D721Med (cell line): ENCODE data around the gene SPATA31C1.
"Not testable (repeated sequence)": the region's sequence is repeated elsewhere in the genome, so short reads cannot be mapped to it uniquely, and the experiment has no call there.

Experiments
- DNase-seq: peaks from one replicate; pipeline ENCODE4 v3.0.0; 2011; ENCODE audit warnings: low spot score; ENCODE audit not compliant: insufficient read length
- FAIRE-seq: peaks from 2 replicates; lab custom pipeline; 2011; peaks lifted over from hg19 to GRCh38; lab: Jason Lieb, UNC
- TF ChIP-seq, protein P1 (sequence below): IDR thresholded peaks from 2 replicates; pipeline ENCODE4 v1.5.1; 2012; ENCODE audit warnings: mild to moderate bottlenecking, control low read depth; ENCODE audit not compliant: insufficient read depth; ENCODE audit errors: missing control alignments

The SPATA31C1 gene

DNA sequence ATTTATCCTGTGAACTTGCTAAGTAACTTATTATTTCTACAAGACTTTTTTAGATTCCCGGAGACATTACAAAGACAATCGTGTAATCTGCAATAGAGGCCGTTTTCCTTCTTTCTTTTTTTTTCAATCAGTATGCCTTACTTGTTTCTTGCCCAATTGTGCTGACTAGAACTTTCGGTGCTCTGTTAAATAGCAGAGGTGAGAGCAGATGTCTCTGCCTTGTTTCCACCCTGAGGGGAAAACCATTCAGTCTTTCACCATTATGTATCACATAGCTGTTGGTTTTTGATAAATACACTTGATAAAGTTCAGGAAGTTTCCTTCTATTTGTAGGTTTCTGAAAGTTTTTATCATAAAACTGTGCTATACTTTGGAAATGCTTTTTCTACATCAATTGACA lies 24.8 kb upstream of the SPATA31C1 start:
- TF ChIP-seq, protein P1, sequence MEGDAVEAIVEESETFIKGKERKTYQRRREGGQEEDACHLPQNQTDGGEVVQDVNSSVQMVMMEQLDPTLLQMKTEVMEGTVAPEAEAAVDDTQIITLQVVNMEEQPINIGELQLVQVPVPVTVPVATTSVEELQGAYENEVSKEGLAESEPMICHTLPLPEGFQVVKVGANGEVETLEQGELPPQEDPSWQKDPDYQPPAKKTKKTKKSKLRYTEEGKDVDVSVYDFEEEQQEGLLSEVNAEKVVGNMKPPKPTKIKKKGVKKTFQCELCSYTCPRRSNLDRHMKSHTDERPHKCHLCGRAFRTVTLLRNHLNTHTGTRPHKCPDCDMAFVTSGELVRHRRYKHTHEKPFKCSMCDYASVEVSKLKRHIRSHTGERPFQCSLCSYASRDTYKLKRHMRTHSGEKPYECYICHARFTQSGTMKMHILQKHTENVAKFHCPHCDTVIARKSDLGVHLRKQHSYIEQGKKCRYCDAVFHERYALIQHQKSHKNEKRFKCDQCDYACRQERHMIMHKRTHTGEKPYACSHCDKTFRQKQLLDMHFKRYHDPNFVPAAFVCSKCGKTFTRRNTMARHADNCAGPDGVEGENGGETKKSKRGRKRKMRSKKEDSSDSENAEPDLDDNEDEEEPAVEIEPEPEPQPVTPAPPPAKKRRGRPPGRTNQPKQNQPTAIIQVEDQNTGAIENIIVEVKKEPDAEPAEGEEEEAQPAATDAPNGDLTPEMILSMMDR, result no peak
- FAIRE-seq (no peak), DNase-seq (no peak)

DNA sequence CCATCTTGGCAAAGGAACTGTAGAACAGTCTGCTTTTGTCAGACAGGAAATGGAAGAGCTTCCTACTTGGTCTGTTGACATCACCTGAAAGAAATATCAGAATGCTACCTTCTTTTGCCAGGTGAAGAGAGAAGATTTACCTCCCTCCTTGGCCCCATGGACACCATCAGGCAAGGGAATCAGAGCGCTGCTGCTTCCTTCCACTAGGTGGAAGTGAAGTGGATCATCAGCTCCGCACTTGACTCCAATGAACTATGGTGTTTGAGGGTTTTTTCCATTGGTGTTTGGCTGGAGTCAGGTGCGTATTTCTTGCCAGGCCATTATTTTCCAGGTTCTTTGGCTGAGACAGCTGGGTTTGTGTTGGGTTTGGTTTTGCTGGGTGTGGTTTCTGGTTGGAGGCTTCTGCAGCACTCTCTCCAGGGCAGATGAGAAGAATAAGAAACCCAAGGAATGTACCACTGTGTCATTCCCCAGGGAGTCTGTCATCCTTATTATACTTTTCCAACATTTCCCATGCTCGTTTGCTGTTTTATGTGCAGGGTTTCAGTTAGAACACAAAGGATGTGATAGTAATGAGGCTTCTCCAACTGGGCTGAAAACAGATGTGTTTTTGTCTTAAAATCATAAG lies 22.6 kb upstream of the SPATA31C1 start:
- no peak for FAIRE-seq
- DNase-seq, result no peak
- TF ChIP-seq, protein P1, result no peak

DNA sequence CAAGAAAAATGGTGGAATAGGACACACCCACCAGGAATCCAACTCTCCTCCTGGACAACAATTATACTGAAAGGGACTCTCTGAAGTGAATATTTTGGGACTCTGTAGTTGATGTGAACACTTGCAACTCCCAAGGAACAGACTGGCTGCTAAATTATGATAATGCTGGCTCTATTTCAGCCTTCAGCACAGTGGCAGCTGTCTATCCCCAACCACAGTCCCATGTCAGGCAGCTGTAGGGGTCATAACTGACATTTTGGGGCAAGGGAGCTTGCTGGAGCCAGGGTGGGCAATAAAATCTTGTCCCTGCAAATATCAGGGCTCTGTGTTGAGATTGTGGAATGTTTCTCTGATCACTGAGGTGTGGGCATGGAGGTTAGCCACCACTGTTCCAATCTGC lies 20.9 kb upstream of the SPATA31C1 start:
- TF ChIP-seq, protein P1, result no peak
- DNase-seq (no peak), FAIRE-seq (no peak)

DNA sequence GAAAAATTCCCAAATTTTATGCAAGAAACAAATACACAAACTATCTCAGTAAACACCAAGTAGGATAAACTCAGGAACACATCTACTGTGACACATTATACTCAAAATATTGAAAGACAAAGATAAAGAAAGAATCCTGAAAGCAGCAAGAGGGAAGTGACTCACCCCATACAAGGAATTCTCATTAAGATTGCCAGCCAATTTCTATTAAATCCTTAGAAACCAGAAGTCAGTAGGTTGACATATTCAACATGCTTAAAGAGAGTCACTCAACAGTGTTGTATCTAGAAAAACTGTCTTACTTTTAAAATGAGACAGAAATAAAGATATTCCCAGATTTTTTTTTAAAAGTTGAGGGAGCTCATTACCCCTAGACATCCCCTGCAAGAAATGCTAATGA lies 19.6 kb upstream of the SPATA31C1 start:
- TF ChIP-seq, protein P1, result no peak
- DNase-seq (no peak), FAIRE-seq (no peak)

DNA sequence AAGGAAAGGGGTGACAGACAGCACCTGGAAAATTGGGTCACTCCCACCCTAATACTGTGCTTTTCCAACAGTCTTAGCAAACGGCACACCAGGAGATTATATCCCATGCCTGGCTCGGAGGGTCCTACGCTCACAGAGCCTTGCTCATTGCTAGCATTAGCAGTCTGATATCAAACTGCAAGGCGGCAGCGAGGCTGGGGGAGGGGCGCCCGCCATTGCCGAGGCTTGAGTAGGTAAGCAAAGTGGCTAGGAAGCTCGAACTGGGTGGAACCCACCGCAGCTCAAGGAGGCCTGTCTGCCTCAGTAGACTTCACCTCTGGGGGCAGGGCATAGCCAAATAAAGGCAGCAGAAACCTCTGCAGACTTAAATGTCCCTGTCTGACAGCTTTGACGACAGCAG lies 15.4 kb upstream of the SPATA31C1 start:
- not testable (repeated sequence) for DNase-seq, FAIRE-seq

DNA sequence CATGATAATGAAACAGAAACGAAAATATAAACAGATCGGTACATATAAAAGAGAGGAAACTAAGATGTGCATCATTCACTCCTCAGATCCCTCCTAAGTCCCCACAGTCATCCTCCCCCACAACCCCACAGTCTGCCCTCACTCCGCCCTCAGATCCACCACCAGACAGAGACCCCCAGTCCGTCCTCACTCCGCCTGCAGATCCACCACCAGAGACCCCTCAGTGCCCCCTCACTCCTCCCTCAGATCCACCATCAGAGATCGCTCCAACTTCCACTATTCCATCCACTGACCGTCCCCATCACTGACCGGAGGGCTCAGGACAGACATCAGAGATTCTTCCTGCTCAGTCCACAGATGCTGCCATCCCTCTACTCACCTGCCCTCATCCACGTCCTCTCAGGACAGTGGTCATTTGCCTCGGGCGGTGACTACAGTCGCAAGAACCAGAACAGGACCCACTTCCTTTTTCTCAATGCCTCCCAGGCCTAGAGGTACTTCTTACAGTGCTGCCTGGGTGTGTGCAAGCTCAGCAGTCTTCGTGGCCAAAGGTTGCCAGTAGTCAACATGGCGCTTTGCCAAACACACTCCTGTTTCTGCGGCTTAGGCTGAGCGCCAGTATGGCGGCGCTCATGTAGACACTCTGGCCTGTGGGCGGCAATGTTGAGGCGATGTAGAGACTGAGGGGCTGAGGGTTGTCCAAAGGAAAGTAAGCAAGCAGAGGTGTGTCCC lies 8.3 kb upstream of the SPATA31C1 start:
- DNase-seq (no peak), FAIRE-seq (no peak)
- TF ChIP-seq, protein P1, result peak; percentile 18

DNA sequence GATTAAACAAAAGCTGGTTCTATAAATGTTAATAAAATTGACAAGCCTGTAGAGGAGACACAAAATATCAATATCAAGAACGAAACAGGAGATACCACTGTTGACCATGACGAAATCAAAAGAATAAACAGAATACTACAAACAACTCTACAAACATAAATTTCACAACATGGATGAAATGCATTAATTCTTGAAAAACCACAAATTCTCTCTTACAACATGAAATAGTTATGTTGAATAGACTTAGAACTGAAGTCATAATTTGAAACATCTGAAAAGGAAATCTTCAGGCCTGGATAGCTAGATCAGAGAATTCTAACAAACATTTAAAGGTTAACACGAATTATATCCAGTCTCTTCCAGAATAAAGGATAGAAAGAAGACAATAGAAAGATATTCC lies 6.9 kb upstream of the SPATA31C1 start:
- no peak for DNase-seq
- TF ChIP-seq, protein P1, result no peak
- no peak for FAIRE-seq

DNA sequence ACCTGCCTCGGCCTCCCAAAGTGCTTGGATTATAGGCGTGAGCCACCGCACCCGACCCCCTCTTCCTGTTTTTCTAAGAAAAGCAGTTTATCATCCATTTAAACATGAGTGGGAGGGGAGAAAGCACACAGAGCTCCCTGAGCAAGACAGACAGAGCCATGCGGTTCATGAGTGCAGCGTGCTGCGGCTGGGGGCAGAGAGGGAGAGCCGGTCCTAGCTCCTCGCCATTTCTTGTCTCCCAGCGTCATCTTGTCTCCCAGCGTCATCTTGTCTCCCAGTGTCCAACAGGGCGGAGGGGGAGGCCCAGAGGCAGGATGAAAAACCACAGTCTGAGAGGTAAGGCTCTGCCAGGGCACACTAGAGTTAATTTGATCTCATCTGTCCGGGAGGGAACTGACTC lies 1.3 kb downstream of the SPATA31C1 start:
- not testable (repeated sequence) for DNase-seq, FAIRE-seq

DNA sequence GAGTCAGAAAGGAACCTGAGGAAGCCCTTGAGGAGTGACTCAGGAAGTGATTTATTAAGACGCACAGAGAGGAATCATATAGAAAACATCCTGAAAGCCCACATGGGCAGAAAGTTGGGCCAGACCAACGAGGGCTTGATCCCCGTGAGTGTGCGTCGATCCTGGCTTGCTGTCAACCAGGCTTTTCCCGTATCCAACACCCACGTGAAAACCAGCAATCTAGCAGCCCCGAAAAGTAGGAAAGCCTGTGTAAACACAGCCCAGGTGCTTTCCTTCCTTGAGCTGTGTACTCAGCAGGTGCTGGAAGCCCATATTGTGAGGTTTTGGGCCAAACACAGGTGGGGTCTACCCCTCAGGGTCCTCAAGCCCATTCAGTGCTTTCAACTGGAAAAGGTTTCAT lies 3.8 kb downstream of the SPATA31C1 start:
- FAIRE-seq, DNase-seq: not testable (repeated sequence)

DNA sequence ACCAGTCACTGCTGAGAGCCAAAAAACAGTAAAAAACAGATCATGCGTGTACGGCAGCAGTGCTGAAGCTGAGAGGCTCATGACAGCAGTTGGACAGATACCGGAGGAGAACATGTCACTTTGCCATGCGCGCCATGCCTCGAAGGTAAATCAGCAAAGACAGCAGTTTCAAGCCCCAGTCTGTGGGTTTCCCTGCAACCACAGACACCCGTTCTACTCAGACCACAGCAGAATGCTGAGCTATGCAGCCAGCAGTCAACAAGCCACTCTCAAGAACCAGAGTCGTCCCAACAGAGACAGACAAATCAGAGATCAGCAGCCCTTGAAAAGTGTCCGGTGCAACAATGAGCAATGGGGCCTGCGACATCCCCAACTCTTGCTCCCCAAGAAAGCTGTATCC lies 5.2 kb downstream of the SPATA31C1 start:
- not testable (repeated sequence) for FAIRE-seq, DNase-seq

DNA sequence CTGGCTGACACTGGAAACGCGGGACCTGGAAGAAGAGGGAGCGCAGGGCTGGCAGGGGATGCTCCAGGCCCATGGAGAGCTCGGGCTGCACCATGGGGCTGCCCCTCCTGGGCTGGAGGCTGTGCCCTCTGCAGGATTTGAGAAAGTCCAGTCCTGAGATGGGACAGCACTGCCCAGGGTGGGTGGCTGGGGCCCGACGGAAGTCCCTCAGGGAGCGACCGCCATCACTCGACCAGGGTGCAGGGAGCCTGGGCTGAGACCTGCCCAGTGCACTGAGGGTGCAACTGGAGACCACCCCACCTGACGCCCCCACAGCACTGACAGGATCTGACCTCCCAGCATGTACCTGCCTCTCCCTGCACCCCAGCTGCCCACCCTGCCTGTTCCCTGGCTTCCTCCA lies 7.1 kb downstream of the SPATA31C1 start:
- not testable (repeated sequence) for DNase-seq, FAIRE-seq

DNA sequence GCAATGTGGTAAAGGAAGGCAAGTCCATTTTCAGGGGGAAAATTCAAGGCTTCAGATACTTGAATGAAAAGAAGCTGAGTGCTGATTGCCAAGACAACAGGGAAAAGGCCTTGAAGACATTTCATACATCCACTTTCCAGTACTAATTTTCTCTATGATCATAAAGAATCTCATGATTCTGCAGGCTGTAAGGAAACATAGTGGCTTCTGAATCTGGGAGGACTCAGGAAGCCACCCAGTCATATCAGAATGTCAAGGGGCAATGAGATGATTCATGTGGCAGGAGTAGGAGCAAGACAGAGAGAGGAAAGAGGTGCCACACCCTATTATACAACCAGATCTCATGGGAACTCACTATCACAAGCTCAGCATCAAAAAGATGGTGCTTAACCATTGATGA lies 11.4 kb downstream of the SPATA31C1 start:
- not testable (repeated sequence) for DNase-seq, FAIRE-seq
